ENCODE measurements around the gene KIF5B.
"Not testable (repeated sequence)": the region's sequence is repeated elsewhere in the genome, so short reads cannot be mapped to it uniquely, and the experiment has no call there.

Gene KIF5B

GRCh38 chr10:32007026-32007425 lies 49.2 kb downstream of the KIF5B start:
- no peak for DNase-seq (ENCODE audit: low read depth)

- no peak for DNase-seq (ENCODE audit: low read depth)
These were observed 51.2 kb downstream of the KIF5B start for GRCh38 chr10:32005050-32005449.

GRCh38 chr10:32004161-32004591 lies 52.0 kb downstream of the KIF5B start:
- no peak for DNase-seq (ENCODE audit: low read depth)

GRCh38 chr10:32002531-32002930 lies 53.7 kb downstream of the KIF5B start:
- no peak for DNase-seq (ENCODE audit: low read depth)

GRCh38 chr10:32000937-32001336 lies 55.3 kb downstream of the KIF5B start:
- no peak for DNase-seq (ENCODE audit: low read depth)

GRCh38 chr10:31999836-32000235 lies 56.4 kb downstream of the KIF5B start:
- no peak for DNase-seq (ENCODE audit: low read depth)

- no peak for DNase-seq (ENCODE audit: low read depth)
These were observed 57.1 kb downstream of the KIF5B start for GRCh38 chr10:31999070-31999660.

GRCh38 chr10:31994926-31995325 lies 61.3 kb downstream of the KIF5B start:
- DNase-seq (ENCODE audit: low read depth), result no peak

- no peak for DNase-seq (ENCODE audit: low read depth)
These were observed 65.3 kb downstream of the KIF5B start for GRCh38 chr10:31990937-31991336.

GRCh38 chr10:31987786-31988185 lies 68.4 kb downstream of the KIF5B start:
- not testable (repeated sequence) for DNase-seq (ENCODE audit: low read depth)

GRCh38 chr10:31982111-31982510 lies 74.1 kb downstream of the KIF5B start:
- no peak for DNase-seq (ENCODE audit: low read depth)

- DNase-seq (ENCODE audit: low read depth), result no peak
These were observed 75.8 kb downstream of the KIF5B start for GRCh38 chr10:31980471-31980870.

GRCh38 chr10:31979071-31979470 lies 77.2 kb downstream of the KIF5B start:
- DNase-seq (ENCODE audit: low read depth), result not testable (repeated sequence)

GRCh38 chr10:31978156-31978483 lies 78.1 kb downstream of the KIF5B start:
- no peak for DNase-seq (ENCODE audit: low read depth)

- no peak for DNase-seq (ENCODE audit: low read depth)
These were observed 78.6 kb downstream of the KIF5B start for GRCh38 chr10:31977440-31978155.

GRCh38 chr10:31975157-31975765 lies 81.0 kb downstream of the KIF5B start:
- no peak for DNase-seq (ENCODE audit: low read depth)

GRCh38 chr10:31974434-31975124 lies 81.6 kb downstream of the KIF5B start:
- DNase-seq (ENCODE audit: low read depth), result no peak

GRCh38 chr10:31972519-31973041 lies 83.6 kb downstream of the KIF5B start:
- no peak for DNase-seq (ENCODE audit: low read depth)

- DNase-seq (ENCODE audit: low read depth), result peak; percentile 46
These were observed 86.4 kb downstream of the KIF5B start for GRCh38 chr10:31969847-31970246.

GRCh38 chr10:31963589-31963980 lies 92.6 kb downstream of the KIF5B start:
- no peak for DNase-seq (ENCODE audit: low read depth)

- DNase-seq (ENCODE audit: low read depth), result no peak
These were observed 93.2 kb downstream of the KIF5B start for GRCh38 chr10:31962826-31963588.

All from HS-27A (cell line).